ENCODE results near the gene NSMCE3.

GRCh38 chr15:29278436-29279105, 8.9 kb upstream of the NSMCE3 start:
- TF ChIP-seq REST (IDR thresholded peaks at IDR 0.05; ENCODE audit: insufficient read depth in 1 of 2, low read depth in 2 of 2, low read length in 2 of 2) = no peak
- TF ChIP-seq TAF1 (IDR thresholded peaks at IDR 0.05; ENCODE audit: borderline replicate concordance, insufficient read depth, low read length) = no peak
- TF ChIP-seq POLR2AphosphoS5 (IDR thresholded peaks at IDR 0.05; ENCODE audit: low read depth, low read length) = no peak
- no peak for TF ChIP-seq SIN3A (IDR thresholded peaks at IDR 0.05; ENCODE audit: borderline replicate concordance, insufficient read depth, low read length)
- TF ChIP-seq FOXP2 (optimal IDR thresholded peaks at IDR 0.05; ENCODE audit: borderline replicate concordance, extremely low read depth, extremely low read length, insufficient read depth) = no peak
